Esophagus muscularis mucosa (tissue), 4 donors: ENCODE data around the gene ZNF200. TPM values are rescaled to one million over a fixed set of nuclear protein-coding genes. Genes with fewer than 3 reads are reported as not detected.

Source experiments
- DNase-seq: peaks from one replicate; pipeline ENCODE4 v3.0.0-alpha.2; 2017; ENCODE audit errors: extremely low spot score
- H3K27ac ChIP-seq, 4 donors: fragments of 200-600 bp; sonication (generic); replicated peaks in 1 of 4; 1 replicate in 3 of 4; 2 replicates in 1 of 4; pipeline ENCODE4 v1.5.1; 2016 to 2019; ENCODE audit warnings: mild to moderate bottlenecking in 1 of 4
- H3K27me3 ChIP-seq, 4 donors: fragments of 200-600 bp; sonication (generic); one replicate each; pipeline versions ENCODE4 v1.5.1 to v1.6.0; 2016 to 2019
- H3K36me3 ChIP-seq, 4 donors: fragments of 200-600 bp; sonication (generic); one replicate each; pipeline ENCODE4 v1.5.1; 2016 to 2019
- H3K4me1 ChIP-seq, 4 donors: fragments of 200-600 bp; sonication (generic); one replicate each; pipeline ENCODE4 v1.5.1; 2016 to 2019
- H3K4me3 ChIP-seq, 4 donors: fragments of 200-600 bp; sonication (generic); 1 replicate in 2 of 4; 2 replicates in 2 of 4; pipeline ENCODE4 v1.5.1; 2016 to 2019; ENCODE audit warnings: mild to moderate bottlenecking in 4 of 4, moderate library complexity in 1 of 4
- H3K9me3 ChIP-seq, 4 donors: fragments of 200-600 bp; sonication (generic); 1 replicate in 3 of 4; 2 replicates in 1 of 4; pipeline ENCODE4 v1.5.1; 2016 to 2019
- CTCF ChIP-seq, 3 experiments: fragments of 200-600 bp in 2 of 3; fragments of 450-650 bp in 1 of 3; sonication (generic) in 2 of 3; IDR thresholded peaks; one replicate each; pipeline ENCODE4 v1.5.1; 2017 to 2019; ENCODE audit warnings: antibody characterized with exemption in 3 of 3, mild to moderate bottlenecking in 2 of 3, moderate library complexity in 1 of 3
- EP300 ChIP-seq: sonication (generic); formaldehyde crosslinking; IDR thresholded peaks from one replicate; pipeline ENCODE4 v1.6.1; 2017; ENCODE audit warnings: antibody characterized with exemption
- POLR2A ChIP-seq: fragments of 450-650 bp; IDR thresholded peaks from one replicate; pipeline ENCODE4 v1.6.1; 2017; ENCODE audit warnings: antibody characterized with exemption, moderate library complexity, mild to moderate bottlenecking, low read depth
- POLR2AphosphoS5 ChIP-seq, 2 donors: sonication (generic); formaldehyde crosslinking; IDR thresholded peaks; one replicate each; pipeline ENCODE4 v1.6.1; 2017; ENCODE audit warnings: antibody characterized with exemption in 2 of 2
- WGBS: methylation state at CpG from one replicate; pipeline ENCODE4 v1.1.5; 2018; 5-methylcytosine and 5-hydroxymethylcytosine counted together
- intact Hi-C: fragments of 100-400 bp; cut with DNase I; formaldehyde crosslinking; loops from one replicate; pipeline ENCODE4 v1.15.1; 2023
- total RNA-seq, 4 donors: library from RNA; depleted of rRNA; stranded (reverse); fragments of >200 nt; gene quantifications; one replicate each; pipeline versions ENCODE4 v1.1.0 to v1.2.1, GENCODE V29; 2016

ZNF200 gene
- total RNA-seq, 4 donors from 2014 or later: 5.8 to 8.2 (median 7.1) TPM

- Histone ChIP-seq H3K4me1 (no peaks in the 10 kb centered on the region), H3K27ac (no peak overlapping the region), H3K27me3 (peaks cover 0 to 47% (median 3%) of the 10 kb centered on the region in 4 donors), H3K4me3 (no peak overlapping the region), H3K36me3 (no peaks in the 10 kb centered on the region), H3K9me3 (no peaks in the 10 kb centered on the region)
- DNase-seq: no peak
- TF ChIP-seq CTCF (IDR thresholded peaks at IDR 0.05): no peak
- TF ChIP-seq POLR2AphosphoS5 (IDR thresholded peaks at IDR 0.05): no peak
- no peak for TF ChIP-seq POLR2A
- no peak for TF ChIP-seq EP300
- 73% methylated on average over 4 of the region's 4 CpGs for WGBS
- intact Hi-C loops: no loop called here
Measured at GRCh38 chr16:3252967-3253366, 18.0 kb upstream of the ZNF200 start.

DNA sequence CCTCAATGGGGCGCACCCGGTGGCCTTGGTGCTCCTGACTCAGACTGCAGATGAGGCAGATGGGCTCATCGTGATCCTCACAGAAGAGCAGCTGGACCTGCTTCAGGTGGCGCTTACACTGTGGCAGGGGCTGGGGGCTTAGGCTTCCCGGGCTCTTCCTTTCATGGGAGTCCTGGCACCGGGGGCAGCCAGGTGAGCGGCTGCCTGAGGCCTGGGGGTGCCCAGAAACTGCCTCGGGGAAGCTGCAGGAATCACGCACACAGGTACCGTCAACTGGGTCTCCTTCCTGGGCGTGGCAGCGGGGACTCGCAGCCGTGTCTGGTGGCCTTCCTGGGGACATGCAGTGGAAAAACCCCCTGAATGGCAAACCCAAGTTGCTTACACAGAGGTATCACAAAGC lies 14.5 kb upstream of the ZNF200 start:
- intact Hi-C loops: no loop called here
- H3K4me3 ChIP-seq: no peak overlapping the region
- H3K27me3 ChIP-seq: peaks cover 0 to 49% (median 2%) of the 10 kb centered on the region in 4 donors
- H3K4me1 ChIP-seq: no peaks in the 10 kb centered on the region
- no peaks in the 10 kb centered on the region for H3K36me3 ChIP-seq
- 90% methylated on average over 4 of the region's 14 CpGs for WGBS
- H3K27ac ChIP-seq: no peak overlapping the region
- DNase-seq: no peak
- TF ChIP-seq CTCF (IDR thresholded peaks at IDR 0.05) (no peak), POLR2A (no peak)
- no peaks in the 10 kb centered on the region for H3K9me3 ChIP-seq

DNA sequence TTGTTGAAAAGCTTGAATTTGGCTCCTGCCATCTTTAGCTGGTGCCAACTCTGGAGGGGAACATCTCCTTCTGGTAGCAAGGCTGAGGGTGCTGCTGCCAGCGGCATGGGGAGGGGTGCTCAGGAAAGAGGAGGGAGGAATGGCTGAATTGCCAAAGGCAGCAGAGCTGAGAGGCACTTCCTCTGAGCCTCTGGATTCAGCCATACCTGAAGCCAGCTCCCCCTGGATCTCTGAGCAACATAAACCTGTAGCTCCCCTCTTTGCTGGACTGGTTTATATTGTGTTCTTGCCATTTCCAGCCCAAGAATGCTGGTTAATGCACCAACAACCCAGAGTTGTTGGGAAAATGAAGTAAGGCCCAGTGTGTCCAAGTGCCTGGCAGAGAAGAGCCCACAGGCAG lies 14.1 kb upstream of the ZNF200 start:
- Histone ChIP-seq H3K36me3 (no peaks in the 10 kb centered on the region), H3K27ac (no peak overlapping the region), H3K4me3 (no peak overlapping the region), H3K27me3 (peaks cover 0 to 47% (median 0%) of the 10 kb centered on the region in 4 donors), H3K9me3 (no peaks in the 10 kb centered on the region), H3K4me1 (no peaks in the 10 kb centered on the region)
- intact Hi-C loops: no loop called here
- DNase-seq: no peak
- TF ChIP-seq POLR2A: no peak
- no peak for TF ChIP-seq POLR2AphosphoS5 (IDR thresholded peaks at IDR 0.05)
- TF ChIP-seq CTCF (IDR thresholded peaks at IDR 0.05): no peak
- no peak for TF ChIP-seq EP300
- WGBS: 86% methylated on average over 1 of the region's 1 CpG

DNA sequence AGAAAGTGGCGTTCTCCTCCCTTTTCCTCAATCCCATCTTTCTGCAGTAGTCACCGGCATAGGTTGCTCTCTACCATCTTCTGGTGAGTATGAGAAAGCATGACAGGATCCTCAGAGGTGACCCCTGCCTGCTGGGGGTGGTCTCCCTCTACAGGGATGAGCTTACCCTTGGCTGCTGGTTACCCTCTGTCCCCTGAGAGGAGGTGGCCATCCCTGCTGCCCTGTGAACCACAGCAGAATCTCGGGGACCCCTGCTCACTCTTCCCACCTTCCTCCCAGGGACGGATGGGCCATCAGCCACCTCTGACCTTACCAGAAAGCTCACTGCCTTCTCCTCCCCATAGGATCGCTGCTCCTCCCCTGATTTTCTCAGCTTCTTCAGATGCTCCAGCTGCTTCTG lies 13.6 kb upstream of the ZNF200 start:
- no peak overlapping the region for H3K4me3 ChIP-seq
- TF ChIP-seq POLR2A (no peak), EP300 (no peak), CTCF (IDR thresholded peaks at IDR 0.05) (no peak), POLR2AphosphoS5 (IDR thresholded peaks at IDR 0.05) (no peak)
- no peaks in the 10 kb centered on the region for H3K4me1 ChIP-seq
- H3K27ac ChIP-seq: no peak overlapping the region
- intact Hi-C loops: no loop called here
- H3K36me3 ChIP-seq: no peaks in the 10 kb centered on the region
- H3K9me3 ChIP-seq: no peaks in the 10 kb centered on the region
- peaks cover 0 to 51% (median 0%) of the 10 kb centered on the region in 4 donors for H3K27me3 ChIP-seq
- 79% methylated on average over 5 of the region's 5 CpGs for WGBS
- DNase-seq: no peak

- Histone ChIP-seq H3K36me3 (no peaks in the 10 kb centered on the region), H3K4me1 (no peaks in the 10 kb centered on the region), H3K4me3 (no peak overlapping the region), H3K9me3 (no peaks in the 10 kb centered on the region), H3K27ac (no peak overlapping the region), H3K27me3 (peaks cover 0 to 55% (median 0%) of the 10 kb centered on the region in 4 donors)
- TF ChIP-seq EP300: no peak
- TF ChIP-seq CTCF (IDR thresholded peaks at IDR 0.05): no peak
- TF ChIP-seq POLR2AphosphoS5 (IDR thresholded peaks at IDR 0.05): no peak
- no peak for TF ChIP-seq POLR2A
- intact Hi-C loops: no loop called here
- no peak for DNase-seq
- 79% methylated on average over 6 of the region's 10 CpGs for WGBS
Measured at GRCh38 chr16:3246876-3247275, 11.9 kb upstream of the ZNF200 start.
